Measurements from ENCODE around the gene MAPK8IP3. TPM values are rescaled to one million over a fixed set of nuclear protein-coding genes. Genes with fewer than 3 reads are reported as not detected.
"Not testable (repeated sequence)": the region's sequence is repeated elsewhere in the genome, so short reads cannot be mapped to it uniquely, and the experiment has no call there.

Gene MAPK8IP3
- total RNA-seq, 1 experiment from 2014 or later: 7.1 TPM

DNA sequence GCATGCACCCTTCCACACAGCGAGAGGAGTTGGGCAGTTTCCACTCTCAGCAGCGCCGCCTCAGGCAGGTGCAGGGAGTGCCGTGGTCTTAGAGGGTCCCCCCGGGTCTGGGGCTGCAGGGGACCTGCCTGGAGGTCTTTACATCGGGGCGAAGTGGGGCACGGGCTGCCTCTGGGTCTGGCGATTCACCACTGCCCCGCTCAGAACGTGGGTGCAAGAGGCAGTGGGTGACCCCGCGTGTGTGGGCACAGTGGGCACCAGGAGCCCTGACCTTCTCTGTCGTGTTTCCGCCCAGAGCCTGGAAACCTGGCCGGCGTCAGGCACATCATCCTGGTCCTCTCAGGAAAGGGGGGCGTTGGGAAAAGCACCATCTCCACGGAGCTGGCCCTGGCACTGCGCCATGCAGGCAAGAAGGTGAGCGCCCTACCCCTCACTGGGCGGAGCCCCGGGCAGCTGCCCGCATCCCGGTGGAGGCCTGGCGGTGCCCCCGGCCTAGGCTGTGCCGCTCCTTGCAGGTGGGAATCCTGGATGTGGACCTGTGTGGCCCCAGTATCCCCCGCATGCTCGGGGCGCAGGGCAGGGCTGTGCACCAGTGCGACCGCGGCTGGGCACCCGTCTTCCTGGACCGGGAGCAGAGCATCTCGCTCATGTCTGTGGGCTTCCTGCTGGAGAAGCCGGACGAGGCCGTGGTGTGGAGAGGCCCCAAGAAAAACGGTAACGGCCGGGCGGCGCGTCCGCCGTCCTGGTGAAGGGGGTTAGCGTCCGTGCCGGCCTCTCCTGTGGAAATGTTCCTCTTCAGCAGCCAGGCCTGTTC is 80.5 kb downstream of the MAPK8IP3 start:
- no peak for DNase-seq (ENCODE audit: low read depth)

- no peak for DNase-seq (ENCODE audit: low read depth)
These were observed 81.0 kb downstream of the MAPK8IP3 start for GRCh38 chr16:1787056-1787321.

DNA sequence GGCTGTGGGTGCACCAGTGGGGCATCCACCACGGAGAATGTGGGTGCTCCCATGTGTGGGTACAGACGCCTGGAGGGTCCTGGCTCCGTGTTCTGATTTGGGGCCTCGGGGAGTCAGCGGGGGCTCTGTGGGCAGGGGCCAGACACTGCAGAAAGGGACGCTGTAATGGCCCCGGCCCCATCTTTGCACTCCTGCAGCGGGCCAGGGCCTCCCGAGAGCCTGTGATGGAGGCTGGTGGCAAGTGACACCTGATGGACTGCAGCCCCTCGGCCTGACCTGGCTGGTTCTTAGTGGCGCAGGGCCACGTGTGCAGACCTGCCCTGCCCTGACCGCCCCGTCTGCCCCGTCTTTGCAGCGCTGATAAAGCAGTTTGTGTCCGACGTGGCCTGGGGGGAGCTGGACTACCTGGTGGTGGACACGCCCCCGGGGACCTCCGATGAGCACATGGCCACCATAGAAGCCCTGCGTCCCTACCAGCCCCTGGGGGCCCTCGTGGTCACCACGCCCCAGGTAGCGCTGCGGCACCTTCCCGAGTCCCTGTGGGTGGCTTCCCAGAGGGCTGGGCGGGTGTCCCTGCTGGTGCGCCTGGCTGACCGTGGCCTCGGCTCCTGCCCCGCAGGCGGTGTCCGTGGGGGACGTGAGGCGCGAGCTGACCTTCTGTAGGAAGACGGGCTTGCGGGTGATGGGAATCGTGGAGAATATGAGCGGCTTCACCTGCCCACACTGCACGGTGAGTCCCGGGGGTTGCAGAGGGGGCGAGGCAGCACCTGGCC is 81.5 kb downstream of the MAPK8IP3 start:
- no peak for DNase-seq (ENCODE audit: low read depth)

GRCh38 chr16:1788095-1788707 is 82.2 kb downstream of the MAPK8IP3 start:
- DNase-seq (ENCODE audit: low read depth): no peak

GRCh38 chr16:1788708-1789100 is 82.7 kb downstream of the MAPK8IP3 start:
- no peak for DNase-seq (ENCODE audit: low read depth)

GRCh38 chr16:1789643-1790045 is 83.6 kb downstream of the MAPK8IP3 start:
- no peak for DNase-seq (ENCODE audit: low read depth)

DNA sequence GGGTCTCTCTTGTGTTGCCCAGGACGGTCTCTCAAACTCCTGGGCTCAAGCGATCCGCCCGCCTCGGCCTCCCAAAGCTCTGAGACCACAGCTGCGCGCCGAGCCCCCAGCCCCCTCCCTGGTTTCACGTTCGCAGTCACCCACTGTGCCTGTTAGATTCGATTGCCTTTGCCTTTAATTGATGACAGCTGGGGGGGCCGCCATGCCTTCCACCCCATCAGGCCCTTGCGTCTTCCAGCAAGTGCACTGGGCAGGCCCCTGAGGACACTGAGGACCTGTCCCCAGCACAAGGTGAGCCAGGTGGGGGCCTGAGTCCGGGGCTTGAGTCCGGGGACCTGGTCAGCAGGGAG is 84.2 kb downstream of the MAPK8IP3 start:
- no peak for DNase-seq (ENCODE audit: low read depth)

- no peak for DNase-seq (ENCODE audit: low read depth)
These were observed 84.7 kb downstream of the MAPK8IP3 start for GRCh38 chr16:1790611-1791255.

- DNase-seq (ENCODE audit: low read depth): no peak
These were observed 85.4 kb downstream of the MAPK8IP3 start for GRCh38 chr16:1791256-1791942.

GRCh38 chr16:1791943-1792812 is 86.2 kb downstream of the MAPK8IP3 start:
- no peak for DNase-seq (ENCODE audit: low read depth)

DNA sequence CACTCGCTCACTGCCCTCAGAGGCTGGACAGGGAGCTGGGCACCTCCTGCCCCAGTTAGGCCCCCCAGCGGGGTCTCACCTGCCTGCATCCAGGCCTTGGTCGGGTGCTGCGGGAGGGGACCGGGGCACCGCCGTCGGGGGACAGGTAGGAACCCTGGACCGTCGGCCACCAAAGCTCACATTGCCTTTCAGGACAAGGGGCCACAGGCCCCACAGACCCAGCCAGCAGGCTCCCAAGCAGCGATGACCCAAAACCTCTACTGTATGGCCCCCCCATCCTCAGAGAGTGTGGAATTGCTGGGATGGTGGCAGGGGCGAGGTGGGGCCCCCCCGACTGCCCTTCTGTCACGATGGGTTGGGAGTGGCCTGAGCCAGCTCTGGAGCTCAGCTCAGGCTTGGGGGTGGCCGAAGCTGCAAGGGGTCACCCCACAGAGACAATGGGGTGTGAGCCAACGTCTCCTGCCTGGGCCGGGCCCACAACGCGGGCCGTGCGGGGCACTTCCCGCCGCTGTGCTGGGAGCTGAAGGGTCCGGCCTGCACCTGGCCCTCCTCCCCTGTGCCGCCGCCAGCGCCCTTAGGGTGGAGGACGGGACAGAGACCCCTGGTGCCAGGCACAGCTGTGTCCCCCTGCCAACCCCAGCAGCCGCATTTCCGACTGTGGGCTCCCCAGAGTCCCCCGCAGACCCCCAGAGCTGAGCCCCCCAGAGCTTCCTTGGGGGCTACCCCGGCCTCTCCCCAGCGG is 87.0 kb downstream of the MAPK8IP3 start:
- no peak for DNase-seq (ENCODE audit: low read depth)

GRCh38 chr16:1793578-1794220 is 87.7 kb downstream of the MAPK8IP3 start, which contains the start of gene IGFALS:
Gene IGFALS (minus strand): TSS chr16:1793705. CDS start chr16:1793652, 53 bp downstream.
- DNase-seq (ENCODE audit: low read depth): no peak

- DNase-seq (ENCODE audit: low read depth): no peak
These were observed 88.4 kb downstream of the MAPK8IP3 start for GRCh38 chr16:1794221-1794871.

DNA sequence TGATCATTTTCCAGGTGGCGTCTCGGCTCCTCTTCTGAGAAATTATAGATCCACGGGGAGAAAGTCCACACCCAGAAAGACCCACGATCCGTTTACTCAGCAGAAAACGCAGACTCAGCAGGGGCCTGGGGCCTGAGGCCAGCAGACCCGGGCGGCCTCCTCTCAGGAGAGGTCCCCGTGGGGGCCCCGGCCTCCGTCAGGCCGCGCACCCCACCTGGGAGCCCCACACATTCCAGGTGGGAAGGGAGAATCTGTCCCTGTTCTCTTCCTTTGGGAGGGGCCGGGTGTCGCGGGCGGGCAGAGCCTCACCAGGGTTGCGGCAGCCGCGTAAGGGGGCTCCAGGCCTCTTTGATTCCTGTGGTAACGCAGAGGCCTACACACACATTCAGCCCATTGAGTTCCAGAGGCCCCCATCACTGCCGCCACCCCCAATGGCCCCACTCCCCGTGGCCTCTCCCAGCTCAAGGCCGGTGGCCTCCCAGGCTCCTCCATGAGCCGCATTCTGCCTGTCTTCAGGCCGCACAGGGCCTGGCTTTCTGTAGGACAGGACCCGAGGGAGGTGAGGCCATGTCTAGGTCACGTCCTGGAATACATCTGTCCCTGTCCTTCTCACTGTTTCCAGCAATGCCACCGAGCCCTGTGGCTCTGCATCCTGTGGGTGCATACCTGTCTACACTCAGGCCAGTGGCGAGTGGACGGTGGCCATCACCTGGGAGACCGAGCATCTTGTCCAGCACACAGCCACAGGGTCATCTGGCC is 89.1 kb downstream of the MAPK8IP3 start:
- no peak for DNase-seq (ENCODE audit: low read depth)

DNA sequence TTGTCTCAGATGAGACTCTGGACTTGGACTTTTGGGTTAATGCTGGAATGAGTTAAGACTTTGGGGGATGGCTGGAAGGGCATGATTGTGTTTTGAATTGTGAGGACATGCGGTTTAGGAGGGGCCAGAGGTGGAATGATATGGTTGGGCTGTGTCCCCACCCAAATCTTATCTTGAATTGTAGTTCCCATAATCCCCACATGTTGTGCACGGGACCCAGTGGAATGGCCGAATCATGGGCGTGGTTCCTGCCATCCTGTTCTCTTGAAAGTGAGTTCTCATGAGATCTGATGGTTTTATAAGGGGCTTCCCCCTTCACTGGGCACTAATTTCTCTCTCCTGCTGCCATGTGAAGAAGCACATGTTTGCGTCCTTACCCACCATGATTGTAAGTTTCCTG is 93.3 kb downstream of the MAPK8IP3 start:
- not testable (repeated sequence) for DNase-seq (ENCODE audit: low read depth)

DNA sequence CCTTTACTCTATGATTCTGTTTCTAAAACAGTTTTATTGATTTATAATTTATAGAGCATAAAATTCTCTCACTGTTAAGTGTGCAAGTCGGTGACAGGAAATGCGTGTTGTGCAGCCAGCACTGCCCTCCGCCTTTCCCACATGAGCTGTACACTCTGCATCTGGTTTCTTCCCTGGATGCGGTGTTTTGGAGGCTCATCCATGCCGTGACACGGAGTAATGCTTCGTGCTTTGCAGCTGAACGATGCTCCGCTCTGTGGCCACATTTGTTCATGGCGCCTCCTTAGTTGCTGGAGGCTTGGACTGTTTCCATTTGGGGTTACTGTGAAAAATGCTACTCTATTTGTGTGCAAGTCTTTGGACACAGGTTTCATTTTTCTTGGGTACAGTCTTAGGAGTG is 94.7 kb downstream of the MAPK8IP3 start:
- DNase-seq (ENCODE audit: low read depth): no peak

- no peak for DNase-seq (ENCODE audit: low read depth)
These were observed 101.6 kb downstream of the MAPK8IP3 start for GRCh38 chr16:1807626-1808025.

- no peak for DNase-seq (ENCODE audit: low read depth)
These were observed 102.7 kb downstream of the MAPK8IP3 start for GRCh38 chr16:1808691-1809090.
